Liver (tissue), 9 donors: ENCODE results near the gene CD68. TPM values are rescaled to one million over a fixed set of nuclear protein-coding genes. Genes with fewer than 3 reads are reported as not detected.

Source experiments
- DNase-seq: peaks from one replicate; pipeline ENCODE4 v3.0.0-alpha.2; 2017; ENCODE audit warnings: low spot score
- H3K27ac ChIP-seq, 2 donors: one replicate each; pipeline ENCODE4 v1.7.0; 2013; ENCODE audit warnings: inconsistent platforms in 2 of 2, low read length in 2 of 2, control low read depth in 1 of 2, low read depth in 1 of 2, mild to moderate bottlenecking in 1 of 2
- H3K27me3 ChIP-seq, 4 donors: one replicate each; pipeline versions ENCODE4 v1.6.1 to v1.7.0; 2013; ENCODE audit warnings: low read length in 3 of 4, inconsistent platforms in 1 of 4, mild to moderate bottlenecking in 1 of 4, moderate library complexity in 1 of 4; ENCODE audit not compliant: control insufficient read depth in 4 of 4, insufficient read depth in 4 of 4
- H3K36me3 ChIP-seq, 4 donors: one replicate each; pipeline versions ENCODE4 v1.6.1 to v1.7.0; 2013; ENCODE audit warnings: low read length in 3 of 4, mild to moderate bottlenecking in 3 of 4, low read depth in 1 of 4, moderate library complexity in 1 of 4; ENCODE audit not compliant: control insufficient read depth in 4 of 4, insufficient read depth in 3 of 4
- H3K4me1 ChIP-seq, 4 donors: one replicate each; pipeline versions ENCODE4 v1.6.1 to v1.7.0; 2013; ENCODE audit warnings: low read length in 3 of 4, mild to moderate bottlenecking in 3 of 4, moderate library complexity in 1 of 4; ENCODE audit not compliant: control insufficient read depth in 4 of 4, insufficient read depth in 4 of 4
- H3K4me3 ChIP-seq, 3 donors: one replicate each; pipeline versions ENCODE4 v1.6.1 to v1.7.0; 2013; ENCODE audit warnings: low read length in 3 of 3, control low read depth in 1 of 3, low read depth in 1 of 3, mild to moderate bottlenecking in 1 of 3
- H3K9ac ChIP-seq, 2 donors: one replicate each; pipeline ENCODE4 v1.7.0; 2013; ENCODE audit warnings: low read length in 2 of 2, mild to moderate bottlenecking in 2 of 2, moderate library complexity in 2 of 2, control low read depth in 1 of 2, low read depth in 1 of 2
- H3K9me3 ChIP-seq, 4 donors: one replicate each; pipeline versions ENCODE4 v1.6.1 to v1.7.0; 2013; ENCODE audit warnings: low read length in 3 of 4; ENCODE audit not compliant: control insufficient read depth in 4 of 4
- CTCF ChIP-seq: fragments of 150-350 bp; IDR thresholded peaks from 2 replicates; pipeline ENCODE4 v1.5.1; 2017; ENCODE audit warnings: improper control_type of control experiment, low read depth, low read length; ENCODE audit not compliant: missing input control
- EGR1 ChIP-seq, 2 donors: IDR thresholded peaks; 2 replicates each; pipeline ENCODE4 v1.6.1; 2016 to 2018; ENCODE audit warnings: antibody characterized with exemption in 2 of 2, low read depth in 2 of 2
- FOXA1 ChIP-seq: IDR thresholded peaks from 2 replicates; pipeline ENCODE4 v1.6.1; 2016; ENCODE audit warnings: antibody characterized with exemption
- GABPA ChIP-seq, 2 donors: IDR thresholded peaks in 1 of 2; conservative IDR thresholded peaks in 1 of 2; 2 replicates each; pipeline ENCODE4 v1.6.1; 2016; ENCODE audit warnings: antibody characterized with exemption in 2 of 2, mild to moderate bottlenecking in 1 of 2, moderate library complexity in 1 of 2
- JUND ChIP-seq, 2 donors: IDR thresholded peaks; 2 replicates each; pipeline ENCODE4 v1.6.1; 2016; ENCODE audit warnings: antibody characterized with exemption in 2 of 2
- NR2F2 ChIP-seq: IDR thresholded peaks from 2 replicates; pipeline ENCODE4 v1.6.1; 2016; ENCODE audit warnings: antibody characterized with exemption
- RAD21 ChIP-seq, 2 donors: IDR thresholded peaks; 2 replicates each; pipeline ENCODE4 v1.6.1; 2016; ENCODE audit warnings: antibody characterized with exemption in 2 of 2, mild to moderate bottlenecking in 2 of 2
- SP1 ChIP-seq: IDR thresholded peaks from 2 replicates; pipeline ENCODE4 v1.6.1; 2018; ENCODE audit warnings: antibody characterized with exemption, mild to moderate bottlenecking
- TAF1 ChIP-seq: conservative IDR thresholded peaks from 2 replicates; pipeline ENCODE4 v1.6.1; 2016; ENCODE audit warnings: antibody characterized with exemption, mild to moderate bottlenecking
- YY1 ChIP-seq: IDR thresholded peaks from 2 replicates; pipeline ENCODE4 v1.6.1; 2016; ENCODE audit warnings: antibody characterized with exemption, mild to moderate bottlenecking
- WGBS: extraction: QIAGEN DNeasy Blood & Tissue Kit; methylation state at CpG from one replicate; pipeline ENCODE4 v1.1.7; 2013; 5-methylcytosine and 5-hydroxymethylcytosine counted together
- polyA plus RNA-seq, 2 donors: library from polyadenylated mRNA; stranded (reverse) in 1 of 2; unstranded in 1 of 2; fragments of 200-250 nt in 1 of 2; fragments of >200 nt in 1 of 2; fragmentation: Nextera tagmentation in 1 of 2; extraction: Ambion mirVana in 1 of 2; gene quantifications; one replicate each; pipeline versions ENCODE4 v1.2.1 to v1.2.3, GENCODE V29; 2013 to 2015
- total RNA-seq, 2 donors: library from RNA; depleted of rRNA; stranded (reverse); fragments of >200 nt; gene quantifications; one replicate each; pipeline ENCODE4 v1.2.3, GENCODE V29; 2014
- TF ChIP-seq, protein P1 (sequence below): IDR thresholded peaks from 2 replicates; pipeline ENCODE4 v1.6.1; 2016; ENCODE audit warnings: antibody characterized with exemption, mild to moderate bottlenecking
- donor health status: healthy.
- donor health status: healthy.
- donor health status: healthy.
- donor health status: healthy.
- donor health status: healthy.

The CD68 gene
- total and polyA plus RNA-seq, 4 donors = 14.2 to 88.6 (median 33.1) TPM

GRCh38 chr17:7610641-7611040, 31.2 kb downstream of the CD68 start (continued):
- TF ChIP-seq, protein P1, sequence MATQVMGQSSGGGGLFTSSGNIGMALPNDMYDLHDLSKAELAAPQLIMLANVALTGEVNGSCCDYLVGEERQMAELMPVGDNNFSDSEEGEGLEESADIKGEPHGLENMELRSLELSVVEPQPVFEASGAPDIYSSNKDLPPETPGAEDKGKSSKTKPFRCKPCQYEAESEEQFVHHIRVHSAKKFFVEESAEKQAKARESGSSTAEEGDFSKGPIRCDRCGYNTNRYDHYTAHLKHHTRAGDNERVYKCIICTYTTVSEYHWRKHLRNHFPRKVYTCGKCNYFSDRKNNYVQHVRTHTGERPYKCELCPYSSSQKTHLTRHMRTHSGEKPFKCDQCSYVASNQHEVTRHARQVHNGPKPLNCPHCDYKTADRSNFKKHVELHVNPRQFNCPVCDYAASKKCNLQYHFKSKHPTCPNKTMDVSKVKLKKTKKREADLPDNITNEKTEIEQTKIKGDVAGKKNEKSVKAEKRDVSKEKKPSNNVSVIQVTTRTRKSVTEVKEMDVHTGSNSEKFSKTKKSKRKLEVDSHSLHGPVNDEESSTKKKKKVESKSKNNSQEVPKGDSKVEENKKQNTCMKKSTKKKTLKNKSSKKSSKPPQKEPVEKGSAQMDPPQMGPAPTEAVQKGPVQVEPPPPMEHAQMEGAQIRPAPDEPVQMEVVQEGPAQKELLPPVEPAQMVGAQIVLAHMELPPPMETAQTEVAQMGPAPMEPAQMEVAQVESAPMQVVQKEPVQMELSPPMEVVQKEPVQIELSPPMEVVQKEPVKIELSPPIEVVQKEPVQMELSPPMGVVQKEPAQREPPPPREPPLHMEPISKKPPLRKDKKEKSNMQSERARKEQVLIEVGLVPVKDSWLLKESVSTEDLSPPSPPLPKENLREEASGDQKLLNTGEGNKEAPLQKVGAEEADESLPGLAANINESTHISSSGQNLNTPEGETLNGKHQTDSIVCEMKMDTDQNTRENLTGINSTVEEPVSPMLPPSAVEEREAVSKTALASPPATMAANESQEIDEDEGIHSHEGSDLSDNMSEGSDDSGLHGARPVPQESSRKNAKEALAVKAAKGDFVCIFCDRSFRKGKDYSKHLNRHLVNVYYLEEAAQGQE = no peak
- TF ChIP-seq SP1 = no peak
- no peak for TF ChIP-seq GABPA (IDR thresholded peaks at IDR 0.05 in 1 of 2, conservative IDR thresholded peaks at IDR 0.05 in 1 of 2)
- TF ChIP-seq JUND (IDR thresholded peaks at IDR 0.05) = no peak

DNA sequence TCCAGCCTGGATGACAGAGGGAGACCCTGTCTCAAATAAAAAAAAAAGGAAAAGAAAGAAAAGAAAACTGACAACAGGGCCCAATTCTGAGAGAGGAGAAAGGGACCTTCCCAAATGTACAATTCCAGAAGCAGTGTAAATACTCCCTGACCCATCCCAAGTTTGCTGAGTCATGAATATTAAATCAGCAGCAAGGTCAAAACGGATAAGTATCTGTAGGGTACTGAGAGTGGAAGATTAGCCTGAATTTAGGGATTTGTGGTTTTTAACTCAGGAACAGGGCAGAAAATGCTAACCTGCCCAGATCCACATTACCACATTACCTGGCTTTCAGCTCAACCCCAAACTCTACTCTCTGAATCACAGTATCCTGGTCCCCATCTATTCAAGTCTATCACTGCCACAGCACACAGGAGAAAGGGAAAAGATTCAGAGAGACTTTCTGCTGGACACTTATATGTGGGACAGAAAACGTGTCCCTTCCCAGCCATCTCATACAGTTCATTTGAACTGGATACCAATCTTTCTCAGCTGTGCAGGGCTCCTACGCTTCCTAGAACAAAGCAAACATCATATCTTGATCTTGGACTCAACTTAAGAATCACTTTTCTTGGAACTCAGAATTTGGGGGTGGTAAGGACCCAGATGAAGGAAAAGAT, 32.3 kb downstream of the CD68 start:
- Histone ChIP-seq H3K9ac (no peak overlapping the region), H3K9me3 (no peaks in the 10 kb centered on the region), H3K4me1 (peaks cover 4 to 40% (median 29%) of the 10 kb centered on the region in 4 donors), H3K4me3 (peak overlapping the region in 1 of 3 donors; percentile 4), H3K36me3 (no peaks in the 10 kb centered on the region), H3K27ac (peak overlapping the region in 1 of 2 donors; percentile 25), H3K27me3 (no peaks in the 10 kb centered on the region)
- 57% methylated on average over 3 of the region's 3 CpGs for WGBS
- no peak for TF ChIP-seq NR2F2
- no peak for TF ChIP-seq FOXA1
- TF ChIP-seq YY1 = no peak
- TF ChIP-seq, protein P1 = no peak
- TF ChIP-seq TAF1 = no peak
- TF ChIP-seq SP1 = no peak
- TF ChIP-seq GABPA (IDR thresholded peaks at IDR 0.05 in 1 of 2, conservative IDR thresholded peaks at IDR 0.05 in 1 of 2) = no peak
- TF ChIP-seq EGR1 (IDR thresholded peaks at IDR 0.05; ENCODE audit: low read depth in 2 of 2) = no peak
- no peak for TF ChIP-seq RAD21 (IDR thresholded peaks at IDR 0.05)
- TF ChIP-seq CTCF = no peak
- no peak for TF ChIP-seq JUND (IDR thresholded peaks at IDR 0.05)
- DNase-seq = no peak
